Left lung (tissue), 10 donors: Measurements from ENCODE around the gene SRP54. TPM values are rescaled to one million over a fixed set of nuclear protein-coding genes. Genes with fewer than 3 reads are reported as not detected.

ENCODE experiments used
- ATAC-seq: fragments of 200-7000 bp; cut with Tn5 transposase; one replicate; pipeline ENCODE4 v1.9.1; 2020; ENCODE audit warnings: moderate library complexity
- DNase-seq, 4 donors: peaks; one replicate each; pipeline ENCODE4 v3.0.0-alpha.2; 2013 to 2020
- H3K27ac ChIP-seq, 2 donors: fragments of 200-600 bp; sonication (generic) in 1 of 2; one replicate each; pipeline versions ENCODE4 v1.5.0 to v1.8.0; 2020 to 2021
- H3K27me3 ChIP-seq, 2 donors: fragments of 200-600 bp; sonication (generic) in 1 of 2; one replicate each; pipeline versions ENCODE4 v1.5.0 to v1.8.0; 2020 to 2021
- H3K36me3 ChIP-seq, 2 donors: fragments of 200-600 bp; sonication (generic) in 1 of 2; one replicate each; pipeline versions ENCODE4 v1.5.0 to v1.8.0; 2020 to 2021
- H3K4me1 ChIP-seq, 2 donors: fragments of 200-600 bp; one replicate each; pipeline ENCODE4 v1.8.0; 2021
- H3K4me3 ChIP-seq, 2 donors: fragments of 200-600 bp; sonication (generic) in 1 of 2; one replicate each; pipeline versions ENCODE4 v1.5.0 to v1.8.0; 2020 to 2021; ENCODE audit warnings: mild to moderate bottlenecking in 1 of 2
- H3K9me3 ChIP-seq, 2 donors: fragments of 200-600 bp; sonication (generic) in 1 of 2; one replicate each; pipeline versions ENCODE4 v1.5.0 to v1.8.0; 2020 to 2021
- CTCF ChIP-seq, 2 donors: fragments of 200-600 bp; sonication (generic) in 1 of 2; IDR thresholded peaks; one replicate each; pipeline versions ENCODE4 v1.5.0 to v1.8.0; 2021; ENCODE audit warnings: antibody characterized with exemption in 2 of 2
- intact Hi-C, 2 donors: fragments of 100-400 bp; cut with DNase I; formaldehyde crosslinking; loops; one replicate each; pipeline versions ENCODE4 v1.11.2 to v1.14.2; 2022
- polyA plus RNA-seq, 6 donors: library from polyadenylated mRNA; unstranded; fragments of 120-200 nt; gene quantifications; one replicate each; pipeline ENCODE4 v1.2.1, GENCODE V29; 2013; ENCODE audit not compliant: insufficient read length in 6 of 6
- total RNA-seq, 2 donors: library from RNA; stranded (reverse); fragmentation: NEBNext Ultra II Directional; extraction: Animal tissue kit (Norgen Biotek cat#: 25700); gene quantifications; one replicate each; pipeline ENCODE4 v1.2.1, GENCODE V29; 2021
- donor health status: DM: no; HTN: yes; CAD: no.
- donor health status: DM: no; HTN: no; CAD: no.

The SRP54 gene
- total and polyA plus RNA-seq, 8 donors = 47.0 to 85.4 (median 71.5) TPM

- H3K27ac ChIP-seq = no peak overlapping the region
- no peaks in the 10 kb centered on the region for H3K9me3 ChIP-seq
- intact Hi-C loops = no loop called here
- peaks cover 0 to 56% of the 10 kb centered on the region in 2 donors for H3K36me3 ChIP-seq
- H3K27me3 ChIP-seq = no peaks in the 10 kb centered on the region
- no peak for DNase-seq
- no peak for ATAC-seq
- no peak overlapping the region for H3K4me3 ChIP-seq
- TF ChIP-seq CTCF (IDR thresholded peaks at IDR 0.05) = no peak
- peaks cover 0 to 6% of the 10 kb centered on the region in 2 donors for H3K4me1 ChIP-seq
Observed at GRCh38 chr14:34999500-34999899, 16.7 kb downstream of the SRP54 start.

- no peak overlapping the region for H3K4me3 ChIP-seq
- ATAC-seq (no peak), DNase-seq (no peak)
- H3K27me3 ChIP-seq = no peaks in the 10 kb centered on the region
- H3K27ac ChIP-seq = no peak overlapping the region
- H3K9me3 ChIP-seq = no peaks in the 10 kb centered on the region
- intact Hi-C loops = no loop called here
- peaks cover 0 to 68% of the 10 kb centered on the region in 2 donors for H3K36me3 ChIP-seq
- H3K4me1 ChIP-seq = peaks cover 0 to 6% of the 10 kb centered on the region in 2 donors
- no peak for TF ChIP-seq CTCF (IDR thresholded peaks at IDR 0.05)
Observed at GRCh38 chr14:35001621-35002020, 18.8 kb downstream of the SRP54 start.

GRCh38 chr14:35004839-35005238 is 22.0 kb downstream of the SRP54 start:
- Histone ChIP-seq H3K9me3 (no peaks in the 10 kb centered on the region), H3K27me3 (no peaks in the 10 kb centered on the region), H3K4me3 (no peak overlapping the region), H3K27ac (no peak overlapping the region), H3K36me3 (peaks cover 0 to 77% of the 10 kb centered on the region in 2 donors), H3K4me1 (no peaks in the 10 kb centered on the region)
- intact Hi-C loops = no loop called here
- DNase-seq = no peak
- ATAC-seq = no peak
- TF ChIP-seq CTCF (IDR thresholded peaks at IDR 0.05) = no peak

- TF ChIP-seq CTCF (IDR thresholded peaks at IDR 0.05) = no peak
- DNase-seq = no peak
- Histone ChIP-seq H3K27me3 (no peaks in the 10 kb centered on the region), H3K36me3 (peaks cover 0 to 97% of the 10 kb centered on the region in 2 donors), H3K4me1 (no peaks in the 10 kb centered on the region), H3K9me3 (no peaks in the 10 kb centered on the region), H3K27ac (no peak overlapping the region), H3K4me3 (no peak overlapping the region)
- intact Hi-C loops = no loop called here
- no peak for ATAC-seq
Observed at GRCh38 chr14:35016568-35016967, 33.8 kb downstream of the SRP54 start.

GRCh38 chr14:35020713-35021112 is 37.9 kb downstream of the SRP54 start:
- intact Hi-C loops = no loop called here

More at GRCh38 chr14:35020713-35021112, 37.9 kb downstream of the SRP54 start:
- Histone ChIP-seq H3K27ac (no peak overlapping the region), H3K27me3 (no peaks in the 10 kb centered on the region), H3K9me3 (no peaks in the 10 kb centered on the region), H3K4me1 (no peaks in the 10 kb centered on the region), H3K4me3 (no peak overlapping the region), H3K36me3 (peaks cover 0 to 96% of the 10 kb centered on the region in 2 donors)
- ATAC-seq (no peak), DNase-seq (no peak)
- no peak for TF ChIP-seq CTCF (IDR thresholded peaks at IDR 0.05)
